ENCODE measurements around the gene SALL3.

The SALL3 gene

GRCh38 chr18:78986018-78986481 is 6.4 kb downstream of the SALL3 start:
- no peak for DNase-seq (ENCODE audit: low read depth)

GRCh38 chr18:78991446-78991845 is 11.8 kb downstream of the SALL3 start:
- TF ChIP-seq, protein P1, sequence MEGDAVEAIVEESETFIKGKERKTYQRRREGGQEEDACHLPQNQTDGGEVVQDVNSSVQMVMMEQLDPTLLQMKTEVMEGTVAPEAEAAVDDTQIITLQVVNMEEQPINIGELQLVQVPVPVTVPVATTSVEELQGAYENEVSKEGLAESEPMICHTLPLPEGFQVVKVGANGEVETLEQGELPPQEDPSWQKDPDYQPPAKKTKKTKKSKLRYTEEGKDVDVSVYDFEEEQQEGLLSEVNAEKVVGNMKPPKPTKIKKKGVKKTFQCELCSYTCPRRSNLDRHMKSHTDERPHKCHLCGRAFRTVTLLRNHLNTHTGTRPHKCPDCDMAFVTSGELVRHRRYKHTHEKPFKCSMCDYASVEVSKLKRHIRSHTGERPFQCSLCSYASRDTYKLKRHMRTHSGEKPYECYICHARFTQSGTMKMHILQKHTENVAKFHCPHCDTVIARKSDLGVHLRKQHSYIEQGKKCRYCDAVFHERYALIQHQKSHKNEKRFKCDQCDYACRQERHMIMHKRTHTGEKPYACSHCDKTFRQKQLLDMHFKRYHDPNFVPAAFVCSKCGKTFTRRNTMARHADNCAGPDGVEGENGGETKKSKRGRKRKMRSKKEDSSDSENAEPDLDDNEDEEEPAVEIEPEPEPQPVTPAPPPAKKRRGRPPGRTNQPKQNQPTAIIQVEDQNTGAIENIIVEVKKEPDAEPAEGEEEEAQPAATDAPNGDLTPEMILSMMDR (IDR thresholded peaks at IDR 0.05; ENCODE audit: insufficient read depth, low read depth, low read length, missing control alignments), result no peak
- no peak overlapping the region for H3K4me3 ChIP-seq (ENCODE audit: low read depth, low read length)
- DNase-seq (ENCODE audit: low read depth), result no peak

More at GRCh38 chr18:78986018-78986481, 6.4 kb downstream of the SALL3 start:
- H3K4me3 ChIP-seq (ENCODE audit: low read depth, low read length), result no peak overlapping the region
- TF ChIP-seq, protein P1 (IDR thresholded peaks at IDR 0.05; ENCODE audit: insufficient read depth, low read depth, low read length, missing control alignments), result no peak

GRCh38 chr18:78992041-78993011 is 12.7 kb downstream of the SALL3 start:
- H3K4me3 ChIP-seq (ENCODE audit: low read depth, low read length), result no peak overlapping the region
- TF ChIP-seq, protein P1 (IDR thresholded peaks at IDR 0.05; ENCODE audit: insufficient read depth, low read depth, low read length, missing control alignments), result no peak
- no peak for DNase-seq (ENCODE audit: low read depth)

DNA sequence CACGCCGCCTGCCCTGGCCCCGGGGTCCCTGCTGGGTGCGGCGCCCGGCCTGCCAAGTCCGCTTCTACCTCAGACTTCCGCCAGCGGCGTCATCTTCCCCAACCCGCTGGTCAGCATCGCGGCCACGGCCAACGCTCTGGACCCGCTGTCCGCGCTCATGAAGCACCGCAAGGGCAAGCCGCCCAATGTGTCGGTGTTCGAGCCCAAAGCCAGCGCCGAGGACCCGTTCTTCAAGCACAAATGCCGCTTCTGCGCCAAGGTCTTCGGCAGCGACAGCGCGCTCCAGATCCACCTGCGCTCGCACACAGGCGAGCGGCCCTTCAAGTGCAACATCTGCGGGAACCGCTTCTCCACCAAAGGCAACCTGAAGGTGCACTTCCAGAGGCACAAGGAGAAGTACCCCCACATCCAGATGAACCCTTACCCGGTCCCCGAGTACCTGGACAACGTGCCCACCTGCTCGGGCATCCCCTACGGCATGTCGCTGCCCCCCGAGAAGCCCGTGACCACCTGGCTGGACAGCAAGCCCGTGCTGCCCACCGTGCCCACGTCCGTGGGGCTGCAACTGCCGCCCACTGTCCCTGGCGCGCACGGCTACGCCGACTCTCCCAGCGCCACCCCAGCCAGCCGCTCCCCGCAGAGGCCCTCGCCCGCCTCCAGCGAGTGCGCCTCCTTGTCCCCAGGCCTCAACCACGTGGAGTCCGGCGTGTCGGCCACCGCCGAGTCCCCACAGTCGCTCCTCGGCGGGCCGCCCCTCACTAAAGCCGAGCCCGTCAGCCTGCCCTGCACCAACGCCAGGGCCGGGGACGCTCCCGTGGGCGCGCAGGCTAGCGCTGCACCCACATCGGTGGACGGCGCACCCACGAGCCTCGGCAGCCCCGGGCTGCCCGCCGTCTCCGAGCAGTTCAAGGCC is 13.7 kb downstream of the SALL3 start:
- no peak overlapping the region for H3K4me3 ChIP-seq (ENCODE audit: low read depth, low read length)
- no peak for DNase-seq (ENCODE audit: low read depth)
- TF ChIP-seq, protein P1 (IDR thresholded peaks at IDR 0.05; ENCODE audit: insufficient read depth, low read depth, low read length, missing control alignments), result no peak

GRCh38 chr18:78994000-78994399 is 14.4 kb downstream of the SALL3 start:
- TF ChIP-seq, protein P1 (IDR thresholded peaks at IDR 0.05; ENCODE audit: insufficient read depth, low read depth, low read length, missing control alignments), result no peak
- H3K4me3 ChIP-seq (ENCODE audit: low read depth, low read length), result no peak overlapping the region
- no peak for DNase-seq (ENCODE audit: low read depth)

GRCh38 chr18:78994531-78994930 is 14.9 kb downstream of the SALL3 start:
- TF ChIP-seq, protein P1 (IDR thresholded peaks at IDR 0.05; ENCODE audit: insufficient read depth, low read depth, low read length, missing control alignments), result no peak
- H3K4me3 ChIP-seq (ENCODE audit: low read depth, low read length), result no peak overlapping the region
- no peak for DNase-seq (ENCODE audit: low read depth)
